Measurements from ENCODE around the gene LIPT2. TPM values are rescaled to one million over a fixed set of nuclear protein-coding genes. Genes with fewer than 3 reads are reported as not detected.

The LIPT2 gene
- total RNA-seq, 4 donors from 2014 or later, result 0.45 to 3.4 (median 3.1) TPM

- no peak for ATAC-seq
Measured at GRCh38 chr11:74524501-74524900, 31.0 kb upstream of the LIPT2 start.

GRCh38 chr11:74522776-74523175, 29.3 kb upstream of the LIPT2 start:
- TF ChIP-seq POLR2A (IDR thresholded peaks at IDR 0.05) (no peak), EP300 (IDR thresholded peaks at IDR 0.05) (no peak), CTCF (IDR thresholded peaks at IDR 0.05) (no peak), POLR2AphosphoS5 (IDR thresholded peaks at IDR 0.05) (no peak)
- H3K9me3 ChIP-seq, result no peaks in the 10 kb centered on the region
- H3K27me3 ChIP-seq, result no peaks in the 10 kb centered on the region
- 41 to 50% methylated on average over 2 to 3 of the region's 3 CpGs for WGBS, 2 donors (ENCODE audit: low coverage in 1 of 2)
- ATAC-seq, result no peak
- H3K36me3 ChIP-seq, result no peaks in the 10 kb centered on the region
- no peak overlapping the region for H3K27ac ChIP-seq
- H3K4me3 ChIP-seq, result no peak overlapping the region
- H3K4me1 ChIP-seq, result no peaks in the 10 kb centered on the region

More at GRCh38 chr11:74524501-74524900, 31.0 kb upstream of the LIPT2 start:
- TF ChIP-seq EP300 (IDR thresholded peaks at IDR 0.05), result no peak
- no peak for TF ChIP-seq POLR2A (IDR thresholded peaks at IDR 0.05)
- TF ChIP-seq CTCF (IDR thresholded peaks at IDR 0.05), result no peak
- no peak for TF ChIP-seq POLR2AphosphoS5 (IDR thresholded peaks at IDR 0.05)
- H3K4me3 ChIP-seq, result no peak overlapping the region
- WGBS, 2 donors (ENCODE audit: low coverage in 1 of 2), result 70 to 77% methylated on average over 3 to 5 of the region's 5 CpGs
- H3K9me3 ChIP-seq, result no peaks in the 10 kb centered on the region
- H3K27ac ChIP-seq, result no peak overlapping the region
- no peaks in the 10 kb centered on the region for H3K36me3 ChIP-seq
- no peaks in the 10 kb centered on the region for H3K4me1 ChIP-seq
- no peaks in the 10 kb centered on the region for H3K27me3 ChIP-seq

- H3K27me3 ChIP-seq, result no peaks in the 10 kb centered on the region
- no peak for ATAC-seq
- H3K27ac ChIP-seq, result no peak overlapping the region
- H3K4me3 ChIP-seq, result no peak overlapping the region
- TF ChIP-seq POLR2AphosphoS5 (IDR thresholded peaks at IDR 0.05) (no peak), CTCF (IDR thresholded peaks at IDR 0.05) (no peak), EP300 (IDR thresholded peaks at IDR 0.05) (no peak), POLR2A (IDR thresholded peaks at IDR 0.05) (no peak)
- no peaks in the 10 kb centered on the region for H3K4me1 ChIP-seq
- no peaks in the 10 kb centered on the region for H3K36me3 ChIP-seq
- H3K9me3 ChIP-seq, result no peaks in the 10 kb centered on the region
- 69 to 89% methylated on average over 2 of the region's 2 CpGs for WGBS, 2 donors (ENCODE audit: low coverage in 1 of 2)
Measured at GRCh38 chr11:74521666-74522252, 28.2 kb upstream of the LIPT2 start.

GRCh38 chr11:74520927-74521665, 27.6 kb upstream of the LIPT2 start:
- no peaks in the 10 kb centered on the region for H3K27me3 ChIP-seq
- TF ChIP-seq POLR2A (IDR thresholded peaks at IDR 0.05), result no peak
- no peak for ATAC-seq
- H3K9me3 ChIP-seq, result no peaks in the 10 kb centered on the region
- H3K4me1 ChIP-seq, result no peaks in the 10 kb centered on the region
- WGBS, 2 donors (ENCODE audit: low coverage in 1 of 2), result 53 to 58% methylated on average over 6 to 11 of the region's 12 CpGs
- H3K27ac ChIP-seq, result no peak overlapping the region
- H3K4me3 ChIP-seq, result no peak overlapping the region
- no peaks in the 10 kb centered on the region for H3K36me3 ChIP-seq

GRCh38 chr11:74520316-74520715, 26.8 kb upstream of the LIPT2 start:
- Histone ChIP-seq H3K4me1 (no peaks in the 10 kb centered on the region), H3K36me3 (no peaks in the 10 kb centered on the region), H3K9me3 (no peaks in the 10 kb centered on the region), H3K27ac (no peak overlapping the region), H3K27me3 (no peaks in the 10 kb centered on the region), H3K4me3 (no peak overlapping the region)
- TF ChIP-seq CTCF (IDR thresholded peaks at IDR 0.05), result no peak
- no peak for TF ChIP-seq POLR2AphosphoS5 (IDR thresholded peaks at IDR 0.05)
- no peak for TF ChIP-seq POLR2A (IDR thresholded peaks at IDR 0.05)
- TF ChIP-seq EP300 (IDR thresholded peaks at IDR 0.05), result no peak
- 40 to 47% methylated on average over 1 of the region's 1 CpG for WGBS, 2 donors (ENCODE audit: low coverage in 1 of 2)
- ATAC-seq, result no peak
